Spleen (tissue), 7 donors: Measurements from ENCODE around the gene THSD4.

Experiments
- CTCF ChIP-seq, 11 experiments: fragments of 200-600 bp in 7 of 11; fragments of 450-650 bp in 4 of 11; sonication (generic) in 4 of 11; IDR thresholded peaks in 8 of 11; conservative IDR thresholded peaks in 3 of 11; 1 replicate in 7 of 11; 2 replicates in 4 of 11; pipeline versions ENCODE4 v1.4.0 to v1.8.0; 2016 to 2021; ENCODE audit warnings: antibody characterized with exemption in 11 of 11, inconsistent platforms in 4 of 11, mild to moderate bottlenecking in 1 of 11
- POLR2A ChIP-seq, 3 donors: fragments of 450-650 bp; IDR thresholded peaks; one replicate each; pipeline ENCODE4 v1.5.1; 2017; ENCODE audit warnings: antibody characterized with exemption in 3 of 3, mild to moderate bottlenecking in 1 of 3
- donor health status: DM: no; HTN: no; CAD: no; lungs with moderate emphysema.
- donor health status: DM: no; HTN: no; CAD: no.
- donor health status: DM: no; HTN: no; CAD: no.

GRCh38 chr15:71111950-71112349 is 3.3 kb upstream of the THSD4 start:
- no peak for TF ChIP-seq CTCF (IDR thresholded peaks at IDR 0.05 in 8 of 11, conservative IDR thresholded peaks at IDR 0.05 in 3 of 11)
- no peak for TF ChIP-seq POLR2A (IDR thresholded peaks at IDR 0.05)
